Hindlimb muscle (tissue), 1 donor: ENCODE data around the gene ZNF121. TPM values are rescaled to one million over a fixed set of nuclear protein-coding genes. Genes with fewer than 3 reads are reported as not detected.
A peak's percentile ranks its signal among the peaks of the same experiment; 100 is the strongest.
"Not testable (repeated sequence)": the region's sequence is repeated elsewhere in the genome, so short reads cannot be mapped to it uniquely, and the experiment has no call there.

ENCODE experiments used
- DNase-seq: peaks from one replicate; pipeline ENCODE4 v3.0.0-alpha.2; 2013
- polyA plus RNA-seq: library from polyadenylated mRNA; unstranded; fragments of 120-200 nt; gene quantifications from one replicate; pipeline ENCODE4 v1.2.1, GENCODE V29; 2013; ENCODE audit not compliant: insufficient read length

Gene ZNF121
- 9.5 TPM for polyA plus RNA-seq

- peak; percentile 92 for DNase-seq
Observed at GRCh38 chr19:9584073-9584833, at the start of gene ZNF121. Gene ZNF121, minus strand, starts transcription at chr19:9584504. Its CDS starts 16,407 bp downstream, at chr19:9568097.

GRCh38 chr19:9627856-9628255 lies 43.6 kb upstream of the ZNF121 start:
- no peak for DNase-seq

GRCh38 chr19:9622531-9622930 lies 38.2 kb upstream of the ZNF121 start:
- DNase-seq = no peak

GRCh38 chr19:9621156-9622037 lies 37.1 kb upstream of the ZNF121 start, which contains the start of gene ZNF561:
Gene ZNF561, minus strand, starts transcription at chr19:9621232. Its CDS starts 1,776 bp downstream, at chr19:9619456.
- DNase-seq = peak; percentile 92

- no peak for DNase-seq
Observed at GRCh38 chr19:9620842-9621155, 36.5 kb upstream of the ZNF121 start.

- DNase-seq = no peak
Observed at GRCh38 chr19:9615844-9616243, 31.5 kb upstream of the ZNF121 start.

GRCh38 chr19:9610484-9611113 lies 26.3 kb upstream of the ZNF121 start:
- no peak for DNase-seq

- DNase-seq = no peak
Observed at GRCh38 chr19:9608912-9609311, 24.6 kb upstream of the ZNF121 start.

GRCh38 chr19:9597027-9597426 lies 12.7 kb upstream of the ZNF121 start:
- no peak for DNase-seq

GRCh38 chr19:9586764-9587163 lies 2.5 kb upstream of the ZNF121 start:
- DNase-seq = peak; percentile 6

- not testable (repeated sequence) for DNase-seq
Observed at GRCh38 chr19:9582081-9582725, 2.1 kb downstream of the ZNF121 start.

GRCh38 chr19:9580728-9581127 lies 3.6 kb downstream of the ZNF121 start:
- no peak for DNase-seq

- DNase-seq = no peak
Observed at GRCh38 chr19:9570255-9570654, 14.0 kb downstream of the ZNF121 start.

GRCh38 chr19:9566729-9567128 lies 17.6 kb downstream of the ZNF121 start:
- no peak for DNase-seq

- no peak for DNase-seq
Observed at GRCh38 chr19:9565900-9566705, 18.2 kb downstream of the ZNF121 start.

- DNase-seq = no peak
Observed at GRCh38 chr19:9552536-9553274, 31.6 kb downstream of the ZNF121 start.

GRCh38 chr19:9547870-9548269 lies 36.4 kb downstream of the ZNF121 start:
- DNase-seq = no peak

- not testable (repeated sequence) for DNase-seq
Observed at GRCh38 chr19:9541281-9541680, 43.0 kb downstream of the ZNF121 start.

GRCh38 chr19:9539921-9540320 lies 44.4 kb downstream of the ZNF121 start:
- DNase-seq = not testable (repeated sequence)

- not testable (repeated sequence) for DNase-seq
Observed at GRCh38 chr19:9539201-9539600, 45.1 kb downstream of the ZNF121 start.
